ENCODE data around the gene GNAT1.

Gene GNAT1

DNA sequence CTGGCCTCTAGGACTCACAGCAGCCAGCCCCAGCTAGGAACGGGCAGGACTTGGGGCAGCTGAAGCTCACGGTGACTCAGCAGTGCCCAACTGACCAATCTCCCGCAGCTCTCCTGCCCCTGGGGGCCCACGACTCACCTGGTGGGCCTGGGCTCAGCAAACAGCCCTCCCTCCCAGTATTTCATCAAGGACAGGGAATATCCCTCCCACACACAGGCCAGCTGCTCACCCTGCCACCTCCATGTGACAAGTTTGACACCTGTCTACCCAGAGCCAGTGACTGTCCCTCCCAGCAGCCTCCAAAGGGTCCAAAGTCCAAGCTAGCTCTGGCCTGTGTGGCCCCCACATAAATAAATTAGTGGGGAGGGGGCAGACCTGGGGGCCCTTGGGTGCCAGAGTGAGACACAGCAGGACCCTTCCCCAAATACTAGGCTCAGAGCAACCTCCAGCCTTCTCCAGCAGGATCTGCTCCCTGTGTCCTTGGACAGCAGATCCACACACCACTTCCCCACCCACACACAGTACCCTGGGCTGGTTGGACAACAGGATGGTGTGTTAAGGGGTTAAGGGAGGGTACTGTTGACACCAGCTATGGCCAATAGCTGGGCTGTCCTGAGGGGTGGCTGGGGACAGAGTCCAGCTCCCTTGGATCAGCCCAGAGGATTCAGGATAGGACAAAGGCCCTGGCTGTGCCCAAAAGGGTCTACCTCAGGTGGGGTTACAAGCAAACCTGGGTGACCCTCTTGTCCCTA is 4.3 kb downstream of the GNAT1 start:
- POLR2A ChIA-PET = interaction anchor here (1.3 to 1.5 kb wide), 2 partner anchors 9 to 32 kb away, joined by 8 to 11 read pairs; partner anchors contain the start of gene SLC38A3
- DNase-seq (ENCODE audit: extremely low spot score) = no peak
- TF ChIP-seq ELF4 (IDR thresholded peaks at IDR 0.05) = no peak
- TF ChIP-seq NFRKB (IDR thresholded peaks at IDR 0.05) = no peak
- TF ChIP-seq, protein P1, sequence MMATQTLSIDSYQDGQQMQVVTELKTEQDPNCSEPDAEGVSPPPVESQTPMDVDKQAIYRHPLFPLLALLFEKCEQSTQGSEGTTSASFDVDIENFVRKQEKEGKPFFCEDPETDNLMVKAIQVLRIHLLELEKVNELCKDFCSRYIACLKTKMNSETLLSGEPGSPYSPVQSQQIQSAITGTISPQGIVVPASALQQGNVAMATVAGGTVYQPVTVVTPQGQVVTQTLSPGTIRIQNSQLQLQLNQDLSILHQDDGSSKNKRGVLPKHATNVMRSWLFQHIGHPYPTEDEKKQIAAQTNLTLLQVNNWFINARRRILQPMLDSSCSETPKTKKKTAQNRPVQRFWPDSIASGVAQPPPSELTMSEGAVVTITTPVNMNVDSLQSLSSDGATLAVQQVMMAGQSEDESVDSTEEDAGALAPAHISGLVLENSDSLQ (IDR thresholded peaks at IDR 0.05) = no peak
- TF ChIP-seq FOXA1 (IDR thresholded peaks at IDR 0.05) = no peak
- TF ChIP-seq SUZ12 (IDR thresholded peaks at IDR 0.05) = no peak
- TF ChIP-seq TARDBP (IDR thresholded peaks at IDR 0.05) = no peak
- no peak for TF ChIP-seq LEF1 (IDR thresholded peaks at IDR 0.05; ENCODE audit: borderline replicate concordance)
- no peak for TF ChIP-seq FOXM1 (IDR thresholded peaks at IDR 0.05; ENCODE audit: borderline replicate concordance)
- no peak for TF ChIP-seq HDGF (IDR thresholded peaks at IDR 0.05; ENCODE audit: borderline replicate concordance)
- no peak for TF ChIP-seq CTBP1 (IDR thresholded peaks at IDR 0.05; ENCODE audit: borderline replicate concordance)
- CTCF ChIA-PET = interaction anchor here (0.7 to 3.4 kb wide), 14 partner anchors 8 to 152 kb away, joined by 3 to 35 read pairs (median 4); partner anchors contain the start of gene SLC38A3

DNA sequence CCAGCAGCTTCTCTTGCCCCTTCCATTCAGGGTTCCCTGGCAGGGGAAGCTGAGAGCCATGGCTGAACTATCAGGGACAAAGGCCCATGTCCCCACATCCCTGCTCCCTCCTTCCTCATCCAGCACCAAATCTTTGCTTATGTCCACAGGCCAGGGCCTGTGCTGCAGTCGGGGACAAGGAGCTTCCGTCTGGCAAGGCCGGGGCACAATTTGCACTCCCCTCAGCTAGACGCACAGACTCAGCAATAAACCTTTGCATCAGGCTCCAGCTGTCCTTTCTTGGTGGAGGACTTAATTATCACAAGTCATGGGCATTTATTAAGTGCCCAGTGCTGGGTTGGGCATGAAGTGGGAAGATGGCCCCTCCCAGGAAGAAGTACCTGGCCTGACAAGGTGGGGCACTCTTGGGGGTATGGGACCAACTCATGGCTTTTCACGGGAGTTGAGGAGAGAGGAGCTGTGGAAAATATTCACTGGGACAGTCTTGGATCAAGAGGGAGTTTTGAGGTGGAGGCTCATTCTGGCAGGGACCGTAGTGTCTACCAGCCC is 4.9 kb downstream of the GNAT1 start:
- POLR2A ChIA-PET = interaction anchor here (1.3 kb wide), 1 partner anchor 31 kb away, joined by 11 read pairs; no protein-coding TSS in a partner anchor
- no peak for DNase-seq (ENCODE audit: extremely low spot score)
- CTCF ChIA-PET = interaction anchor here (0.7 to 3.4 kb wide), 4 partner anchors 29 to 151 kb away, joined by 3 to 35 read pairs (median 3); no protein-coding TSS in a partner anchor
- TF ChIP-seq CTBP1 (IDR thresholded peaks at IDR 0.05; ENCODE audit: borderline replicate concordance) (no peak), LEF1 (IDR thresholded peaks at IDR 0.05; ENCODE audit: borderline replicate concordance) (no peak)

DNA sequence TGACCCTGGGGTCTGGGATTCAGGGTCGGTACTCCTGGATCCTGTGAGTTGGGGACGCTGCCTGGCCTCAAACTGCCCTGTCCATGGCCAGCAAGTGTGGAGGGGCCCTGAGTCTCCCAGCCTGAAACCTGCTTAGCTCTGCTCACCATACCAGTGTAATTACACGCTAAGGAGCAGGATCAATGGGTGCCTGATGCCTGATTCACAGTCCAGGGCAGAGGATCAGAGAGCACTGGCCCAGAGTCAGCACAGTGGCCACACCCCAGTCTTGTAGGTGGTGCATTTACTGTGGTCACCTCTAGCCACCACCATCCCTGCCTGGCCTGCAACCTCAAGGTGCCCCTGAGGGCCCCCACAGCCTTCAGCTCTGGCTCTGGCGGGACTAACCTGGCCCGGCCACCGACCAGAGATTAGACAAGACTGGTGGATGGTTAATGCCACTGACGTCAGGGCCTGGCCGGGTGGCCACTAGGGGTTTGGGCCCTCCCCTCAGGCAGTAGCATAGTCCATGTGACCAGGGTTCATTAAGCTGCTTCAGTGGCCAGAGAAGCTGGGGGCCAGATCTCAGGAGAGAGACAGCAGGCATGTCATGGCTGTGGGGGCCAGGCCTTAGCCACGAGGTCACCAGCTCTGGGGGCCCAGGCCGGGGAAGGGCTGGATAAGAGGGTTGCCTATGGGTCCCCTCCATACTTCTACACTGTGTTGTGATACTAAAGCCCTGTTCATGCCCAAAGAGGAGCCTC is 10.3 kb downstream of the GNAT1 start:
- TF ChIP-seq ELF4 (IDR thresholded peaks at IDR 0.05) = no peak
- no peak for TF ChIP-seq LEF1 (IDR thresholded peaks at IDR 0.05; ENCODE audit: borderline replicate concordance)
- TF ChIP-seq FOXA1 (IDR thresholded peaks at IDR 0.05) = no peak
- TF ChIP-seq TARDBP (IDR thresholded peaks at IDR 0.05) = no peak
- no peak for TF ChIP-seq SUZ12 (IDR thresholded peaks at IDR 0.05)
- no peak for TF ChIP-seq FOXM1 (IDR thresholded peaks at IDR 0.05; ENCODE audit: borderline replicate concordance)
- TF ChIP-seq NFRKB (IDR thresholded peaks at IDR 0.05) = no peak
- TF ChIP-seq ARNT (IDR thresholded peaks at IDR 0.05) = no peak
- no peak for TF ChIP-seq L3MBTL2 (conservative IDR thresholded peaks at IDR 0.05)
- no peak for TF ChIP-seq ZNF384 (IDR thresholded peaks at IDR 0.05)
- TF ChIP-seq HDGF (IDR thresholded peaks at IDR 0.05; ENCODE audit: borderline replicate concordance) = no peak
- TF ChIP-seq SP1 (IDR thresholded peaks at IDR 0.05) = no peak
- no peak for TF ChIP-seq FOXK2 (IDR thresholded peaks at IDR 0.05)
- TF ChIP-seq, protein P1 (IDR thresholded peaks at IDR 0.05) = no peak
- TF ChIP-seq BHLHE40 (IDR thresholded peaks at IDR 0.05; ENCODE audit: borderline replicate concordance) = no peak
- ChIA-PET CTCF (interaction anchor here (0.5 to 3.8 kb wide), 3 partner anchors 7 to 65 kb away, joined by 3 to 16 read pairs (median 3); no protein-coding TSS in a partner anchor), POLR2A (interaction anchor here (0.6 kb wide), 1 partner anchor 20 kb away, joined by 3 read pairs; no protein-coding TSS in a partner anchor)
- DNase-seq (ENCODE audit: extremely low spot score) = no peak

DNA sequence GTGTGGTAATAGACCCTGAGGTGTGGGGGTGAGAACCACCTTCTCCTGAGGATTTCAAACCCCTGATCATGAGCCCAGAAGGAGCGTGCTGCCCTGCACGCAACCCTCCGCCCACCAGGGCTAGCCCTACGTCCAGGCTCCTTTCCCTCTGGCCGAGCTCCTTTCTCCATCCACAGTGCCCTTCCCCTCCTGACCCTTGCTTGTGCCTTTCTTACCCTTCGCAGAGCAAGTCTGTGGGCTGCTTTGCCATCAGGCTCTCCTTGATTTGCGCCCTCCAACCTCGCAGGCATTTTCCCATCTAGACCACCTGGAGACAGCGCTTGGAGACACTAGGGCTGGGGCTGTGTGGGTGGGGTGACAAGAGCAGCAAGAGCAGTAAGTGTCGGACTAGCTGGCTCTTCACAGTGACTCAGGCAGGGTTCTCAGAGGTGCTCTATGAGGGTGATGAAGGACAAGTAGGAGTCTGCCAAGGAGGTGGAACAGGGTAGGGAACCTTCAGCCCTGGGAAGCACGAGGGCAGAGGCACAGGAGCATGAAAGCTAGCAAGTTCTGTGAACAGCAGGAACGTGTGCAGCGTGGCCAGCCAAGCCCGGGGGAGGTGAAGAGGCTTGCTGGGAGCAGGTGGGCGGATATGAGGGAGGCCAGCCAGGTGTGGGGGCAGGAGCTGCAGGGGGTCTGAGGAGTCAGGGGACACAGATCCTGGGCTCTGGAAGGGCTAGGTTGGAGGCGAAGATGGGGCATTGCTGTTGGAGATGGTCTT is 11.1 kb downstream of the GNAT1 start:
- ChIA-PET CTCF (interaction anchor here (0.5 to 3.8 kb wide), 5 partner anchors 8 to 72 kb away, joined by 3 to 16 read pairs (median 3); no protein-coding TSS in a partner anchor), POLR2A (interaction anchor here (0.6 to 1.8 kb wide), 3 partner anchors 15 to 44 kb away, joined by 3 to 6 read pairs (median 4); no protein-coding TSS in a partner anchor)
- TF ChIP-seq ZNF384 (IDR thresholded peaks at IDR 0.05) = no peak
- no peak for DNase-seq (ENCODE audit: extremely low spot score)

DNA sequence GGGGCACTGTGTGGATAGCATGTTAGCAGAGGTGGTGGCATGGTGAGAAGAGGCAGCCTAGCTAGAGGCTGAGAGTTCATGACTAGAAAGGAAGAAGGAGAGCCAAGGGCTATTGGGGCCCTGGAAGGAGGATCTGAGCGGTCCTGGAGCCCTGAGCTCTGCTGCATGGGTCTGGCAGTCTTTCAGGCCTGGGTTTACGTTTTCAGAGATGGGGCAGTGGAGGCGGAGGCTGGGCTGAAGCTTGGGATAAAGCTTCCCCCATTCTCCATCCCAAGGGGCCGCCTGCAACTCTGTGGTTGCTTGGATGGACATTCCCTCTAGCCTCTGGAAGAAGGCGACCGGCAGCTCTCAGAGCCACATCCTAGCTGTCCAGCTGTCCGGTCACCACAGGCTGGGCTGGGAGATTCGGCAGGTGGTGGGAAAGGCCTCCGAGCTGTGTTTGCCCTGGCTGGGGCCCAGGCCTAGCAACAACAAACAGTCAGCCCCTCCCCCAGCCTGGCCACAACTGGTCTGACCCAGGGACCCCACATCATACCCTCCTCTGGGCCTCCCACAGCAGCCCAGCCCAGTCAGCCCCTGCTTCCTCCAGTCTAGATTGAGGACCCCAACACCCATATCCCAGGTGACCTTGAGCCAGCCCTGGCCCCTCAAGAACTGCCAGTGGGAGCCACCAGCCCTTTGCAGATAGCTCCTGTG is 11.9 kb downstream of the GNAT1 start:
- POLR2A ChIA-PET = interaction anchor here (0.9 to 2.6 kb wide), 6 partner anchors 8 to 61 kb away, joined by 3 to 13 read pairs (median 5); partner anchors contain the start of gene GNAI2
- no peak for DNase-seq (ENCODE audit: extremely low spot score)

More for the DNA sequence above, 11.9 kb downstream of the GNAT1 start:
- CTCF ChIA-PET = interaction anchor here (0.9 to 3.8 kb wide), 6 partner anchors 9 to 71 kb away, joined by 3 to 16 read pairs (median 3); no protein-coding TSS in a partner anchor
- no peak for TF ChIP-seq HDGF (IDR thresholded peaks at IDR 0.05; ENCODE audit: borderline replicate concordance)
- no peak for TF ChIP-seq BHLHE40 (IDR thresholded peaks at IDR 0.05; ENCODE audit: borderline replicate concordance)
- no peak for TF ChIP-seq L3MBTL2 (conservative IDR thresholded peaks at IDR 0.05)
- no peak for TF ChIP-seq ZNF384 (IDR thresholded peaks at IDR 0.05)
- no peak for TF ChIP-seq FOXA1 (IDR thresholded peaks at IDR 0.05)
- TF ChIP-seq FOXK2 (IDR thresholded peaks at IDR 0.05) = no peak
- TF ChIP-seq ARNT (IDR thresholded peaks at IDR 0.05) = no peak
- no peak for TF ChIP-seq FOXM1 (IDR thresholded peaks at IDR 0.05; ENCODE audit: borderline replicate concordance)
- TF ChIP-seq, protein P1 (IDR thresholded peaks at IDR 0.05) = no peak
- no peak for TF ChIP-seq SP1 (IDR thresholded peaks at IDR 0.05)
- no peak for TF ChIP-seq SUZ12 (IDR thresholded peaks at IDR 0.05)
- TF ChIP-seq TARDBP (IDR thresholded peaks at IDR 0.05) = no peak
- no peak for TF ChIP-seq NFRKB (IDR thresholded peaks at IDR 0.05)
- no peak for TF ChIP-seq ELF4 (IDR thresholded peaks at IDR 0.05)
- no peak for TF ChIP-seq LEF1 (IDR thresholded peaks at IDR 0.05; ENCODE audit: borderline replicate concordance)
- TF ChIP-seq CTBP1 (IDR thresholded peaks at IDR 0.05; ENCODE audit: borderline replicate concordance) = no peak
